Glutamatergic neuron (in vitro differentiated cells): ENCODE results near the gene TRAF7. TPM values are rescaled to one million over a fixed set of nuclear protein-coding genes. Genes with fewer than 3 reads are reported as not detected.

Experiments
- DNase-seq: peaks from one replicate; pipeline ENCODE4 v3.0.0; 2022
- H3K27ac Mint-ChIP-seq: one replicate; pipeline ENCODE4 v1.8.0; 2020; ENCODE audit warnings: mild to moderate bottlenecking, mixed read lengths, inconsistent platforms; ENCODE audit not compliant: unreplicated experiment
- H3K27me3 Mint-ChIP-seq: one replicate; pipeline ENCODE4 v1.8.0; 2020; ENCODE audit warnings: mild to moderate bottlenecking, moderate library complexity, mixed read lengths, inconsistent platforms; ENCODE audit not compliant: unreplicated experiment
- H3K36me3 Mint-ChIP-seq: one replicate; pipeline ENCODE4 v1.8.0; 2020; ENCODE audit warnings: mild to moderate bottlenecking, mixed read lengths, inconsistent platforms; ENCODE audit not compliant: unreplicated experiment
- H3K4me1 Mint-ChIP-seq: one replicate; pipeline ENCODE4 v1.8.0; 2020; ENCODE audit warnings: mild to moderate bottlenecking, low read depth, mixed read lengths, inconsistent platforms; ENCODE audit not compliant: unreplicated experiment
- H3K4me3 Mint-ChIP-seq: one replicate; pipeline ENCODE4 v1.8.0; 2020; ENCODE audit warnings: mild to moderate bottlenecking, mixed read lengths, inconsistent platforms; ENCODE audit not compliant: unreplicated experiment
- H3K9me3 Mint-ChIP-seq: one replicate; pipeline ENCODE4 v1.8.0; 2020; ENCODE audit warnings: mild to moderate bottlenecking, moderate library complexity, mixed read lengths, inconsistent platforms; ENCODE audit not compliant: unreplicated experiment
- total RNA-seq: library from RNA; stranded (reverse); fragmentation: NEBNext Ultra II Directional; extraction: Animal tissue kit (Norgen Biotek cat#: 25700); gene quantifications from one replicate; pipeline ENCODE4 v1.2.1, GENCODE V29; 2021; ENCODE audit not compliant: unreplicated experiment
- TF ChIP-seq, protein P1 (sequence below): fragments of 200-600 bp; sonication (generic); IDR thresholded peaks from one replicate; pipeline ENCODE4 v1.5.0; 2021; ENCODE audit not compliant: partially characterized antibody, unreplicated experiment

The TRAF7 gene
- total RNA-seq, 1 donor from 2014 or later, result 74.8 TPM

DNA sequence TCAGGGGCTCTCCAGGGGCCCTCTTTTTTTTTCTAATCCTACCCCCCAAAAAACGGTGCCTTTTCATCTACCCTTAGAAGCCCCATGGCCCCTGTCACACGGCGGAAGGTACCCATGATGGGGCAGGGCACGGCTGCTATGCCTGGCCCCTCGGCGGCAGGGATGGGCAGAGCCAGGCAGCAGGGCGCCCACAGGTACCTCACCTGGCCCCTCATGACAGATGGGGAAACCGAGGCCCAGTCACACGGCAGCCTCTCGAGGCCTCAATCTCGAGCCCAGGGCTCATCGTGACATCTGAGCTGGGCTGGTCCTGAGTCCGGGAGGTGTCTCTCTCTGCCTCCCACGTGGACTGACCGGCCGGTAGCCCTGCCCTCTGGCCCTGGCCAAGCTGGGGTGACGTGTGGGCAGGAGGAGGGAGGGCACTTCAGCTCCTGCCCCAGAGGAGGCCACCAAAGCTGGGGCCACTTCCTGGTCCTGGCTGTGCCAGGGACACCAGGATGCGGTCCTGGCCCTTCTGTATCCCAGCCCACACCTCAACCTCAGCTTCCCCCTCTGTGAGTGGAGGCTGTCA, 11.6 kb downstream of the TRAF7 start:
- TF ChIP-seq, protein P1, sequence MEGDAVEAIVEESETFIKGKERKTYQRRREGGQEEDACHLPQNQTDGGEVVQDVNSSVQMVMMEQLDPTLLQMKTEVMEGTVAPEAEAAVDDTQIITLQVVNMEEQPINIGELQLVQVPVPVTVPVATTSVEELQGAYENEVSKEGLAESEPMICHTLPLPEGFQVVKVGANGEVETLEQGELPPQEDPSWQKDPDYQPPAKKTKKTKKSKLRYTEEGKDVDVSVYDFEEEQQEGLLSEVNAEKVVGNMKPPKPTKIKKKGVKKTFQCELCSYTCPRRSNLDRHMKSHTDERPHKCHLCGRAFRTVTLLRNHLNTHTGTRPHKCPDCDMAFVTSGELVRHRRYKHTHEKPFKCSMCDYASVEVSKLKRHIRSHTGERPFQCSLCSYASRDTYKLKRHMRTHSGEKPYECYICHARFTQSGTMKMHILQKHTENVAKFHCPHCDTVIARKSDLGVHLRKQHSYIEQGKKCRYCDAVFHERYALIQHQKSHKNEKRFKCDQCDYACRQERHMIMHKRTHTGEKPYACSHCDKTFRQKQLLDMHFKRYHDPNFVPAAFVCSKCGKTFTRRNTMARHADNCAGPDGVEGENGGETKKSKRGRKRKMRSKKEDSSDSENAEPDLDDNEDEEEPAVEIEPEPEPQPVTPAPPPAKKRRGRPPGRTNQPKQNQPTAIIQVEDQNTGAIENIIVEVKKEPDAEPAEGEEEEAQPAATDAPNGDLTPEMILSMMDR, result no peak
- Mint-ChIP-seq H3K36me3 (no peaks in the 10 kb centered on the region), H3K27me3 (peaks cover 4% of the 10 kb centered on the region), H3K9me3 (no peaks in the 10 kb centered on the region), H3K4me1 (peaks cover 3% of the 10 kb centered on the region), H3K4me3 (no peak overlapping the region), H3K27ac (no peak overlapping the region)
- DNase-seq, result no peak

DNA sequence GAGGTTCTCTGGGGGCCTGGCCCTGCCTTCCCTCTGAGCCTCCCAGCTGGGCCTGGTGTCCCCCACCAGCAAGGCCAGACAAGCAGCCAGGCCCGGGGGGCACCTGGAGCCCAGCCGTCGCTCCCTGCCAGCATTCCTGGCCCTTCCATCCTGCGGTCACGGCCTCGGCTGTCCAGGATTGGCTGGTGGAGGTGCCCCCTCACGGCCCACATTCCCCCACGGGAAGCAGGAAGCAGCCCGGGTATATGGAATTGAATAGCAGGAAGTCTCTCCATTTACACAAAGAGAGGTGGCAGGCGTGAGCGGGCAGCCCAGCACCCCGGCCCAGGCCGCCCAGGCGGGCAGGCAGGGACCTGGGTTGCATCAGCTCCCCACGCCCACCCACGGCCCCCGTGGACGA, 14.5 kb downstream of the TRAF7 start:
- no peak for DNase-seq
- Mint-ChIP-seq H3K4me1 (peaks cover 3% of the 10 kb centered on the region), H3K27ac (no peak overlapping the region), H3K9me3 (no peaks in the 10 kb centered on the region), H3K4me3 (no peak overlapping the region), H3K27me3 (peaks cover 4% of the 10 kb centered on the region), H3K36me3 (no peaks in the 10 kb centered on the region)
- TF ChIP-seq, protein P1, result no peak

DNA sequence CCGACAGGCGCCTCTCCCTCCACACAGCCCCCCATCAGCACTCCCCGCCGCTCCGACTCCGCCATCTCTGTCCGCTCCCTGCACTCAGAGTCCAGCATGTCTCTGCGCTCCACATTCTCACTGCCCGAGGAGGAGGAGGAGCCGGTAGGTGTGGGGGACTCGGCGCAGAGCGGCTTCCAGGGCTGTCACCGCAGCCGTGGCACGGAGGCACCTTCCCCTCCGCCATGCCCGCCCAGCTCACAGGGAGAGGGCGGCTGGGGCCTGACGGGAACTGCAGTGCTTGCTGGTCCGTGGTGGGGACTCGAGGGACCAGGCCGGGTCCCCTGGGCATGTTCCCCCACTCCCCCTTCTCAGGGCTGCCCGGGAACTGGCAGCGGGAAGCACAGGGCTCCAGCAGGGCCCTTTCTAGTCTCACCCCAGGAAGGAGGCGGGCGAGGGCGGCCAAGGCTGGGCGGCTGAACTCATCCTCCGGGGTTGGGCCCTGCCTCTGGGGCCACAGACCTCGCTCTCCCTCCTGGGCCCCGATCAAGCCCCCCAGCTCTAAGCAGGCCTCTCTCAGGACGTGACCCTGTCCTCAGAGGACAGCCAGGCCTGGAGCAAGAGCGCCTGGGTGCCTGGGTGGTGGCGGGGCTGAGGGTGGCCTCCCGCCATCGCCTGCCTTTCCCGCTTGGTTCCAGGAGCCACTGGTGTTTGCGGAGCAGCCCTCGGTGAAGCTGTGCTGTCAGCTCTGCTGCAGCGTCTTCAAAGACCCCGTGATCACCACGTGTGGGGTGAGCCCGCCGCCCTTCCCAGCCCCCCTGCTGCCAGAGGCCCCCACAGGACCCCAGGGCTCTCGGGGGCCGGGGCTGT, 15.2 kb downstream of the TRAF7 start:
- Mint-ChIP-seq H3K4me1 (peaks cover 3% of the 10 kb centered on the region), H3K27me3 (peaks cover 4% of the 10 kb centered on the region), H3K36me3 (no peaks in the 10 kb centered on the region), H3K9me3 (no peaks in the 10 kb centered on the region), H3K27ac (no peak overlapping the region), H3K4me3 (no peak overlapping the region)
- TF ChIP-seq, protein P1, result no peak
- DNase-seq, result no peak

DNA sequence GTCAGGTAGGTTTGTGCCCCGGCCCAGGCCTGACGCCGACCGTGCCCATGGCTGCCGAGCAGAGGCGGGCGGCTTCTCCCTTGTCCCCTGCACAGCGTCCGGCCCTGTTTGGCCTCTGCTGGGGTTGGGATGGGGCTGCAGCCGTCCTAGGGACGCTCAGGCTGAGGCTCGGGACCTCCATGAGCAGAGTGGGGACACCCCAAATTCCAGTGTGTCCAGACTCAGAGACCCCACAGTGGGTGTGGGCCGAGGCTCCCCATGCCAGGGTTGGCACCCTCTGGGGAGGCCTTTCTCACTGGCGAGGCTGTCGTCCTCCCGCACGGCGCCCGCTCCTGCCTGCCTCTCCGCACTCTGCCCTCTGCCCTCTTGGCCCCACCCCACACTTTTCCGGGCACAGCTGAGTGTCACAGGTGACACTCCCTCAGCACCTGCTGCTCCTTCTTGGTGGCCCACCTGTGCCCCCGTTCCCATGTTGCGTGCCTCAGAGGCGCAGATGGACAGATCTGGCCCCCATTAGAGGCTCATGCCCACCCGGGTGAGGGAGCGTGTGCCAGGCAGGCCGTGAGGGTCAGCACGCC, 16.1 kb downstream of the TRAF7 start:
- DNase-seq, result no peak
- no peaks in the 10 kb centered on the region for H3K36me3 Mint-ChIP-seq
- no peak overlapping the region for H3K27ac Mint-ChIP-seq
- H3K4me1 Mint-ChIP-seq, result peaks cover 3% of the 10 kb centered on the region
- H3K27me3 Mint-ChIP-seq, result peaks cover 2% of the 10 kb centered on the region
- TF ChIP-seq, protein P1, result no peak
- H3K9me3 Mint-ChIP-seq, result no peaks in the 10 kb centered on the region
- H3K4me3 Mint-ChIP-seq, result no peak overlapping the region
